Measurements from ENCODE around the gene RCHY1.

GRCh38 chr4:75477201-75477600 is 37.0 kb downstream of the RCHY1 start:
- TF ChIP-seq EZH2 (IDR thresholded peaks at IDR 0.05) = no peak
- TF ChIP-seq POLR2AphosphoS5 (IDR thresholded peaks at IDR 0.05; ENCODE audit: borderline replicate concordance, low read depth, low read length) = no peak
- TF ChIP-seq FOXP2 (optimal IDR thresholded peaks at IDR 0.05; ENCODE audit: control extremely low read depth, extremely low read length, insufficient read depth) = no peak

All from SK-N-MC (cell line).